Thoracic aorta (tissue), 2 donors: ENCODE measurements around the gene OOSP1. TPM values are rescaled to one million over a fixed set of nuclear protein-coding genes. Genes with fewer than 3 reads are reported as not detected.

ENCODE experiments used
- ATAC-seq: fragments of 150-250 bp; one replicate; pipeline ENCODE4 v1.8.0; 2017; ENCODE audit warnings: low read depth; ENCODE audit not compliant: insufficient number of reproducible peaks, low FRiP score
- DNase-seq: peaks from one replicate; pipeline ENCODE4 v3.0.0-alpha.2; 2020; ENCODE audit warnings: low spot score
- H3K27ac ChIP-seq, 2 donors: fragments of 200-600 bp; sonication (generic); 1 replicate in 1 of 2; 2 replicates in 1 of 2; pipeline ENCODE4 v1.5.1; 2016; ENCODE audit warnings: mild to moderate bottlenecking in 2 of 2, moderate library complexity in 2 of 2
- H3K27me3 ChIP-seq: fragments of 200-600 bp; sonication (generic); replicated peaks from 2 replicates; pipeline ENCODE4 v1.6.0; 2016; ENCODE audit warnings: mild to moderate bottlenecking; ENCODE audit not compliant: insufficient read depth
- H3K36me3 ChIP-seq: fragments of 200-600 bp; sonication (generic); one replicate; pipeline ENCODE4 v1.5.1; 2016
- H3K4me1 ChIP-seq, 2 donors: fragments of 200-600 bp; sonication (generic); 1 replicate in 1 of 2; 2 replicates in 1 of 2; pipeline versions ENCODE4 v1.5.1 to v1.6.0; 2016; ENCODE audit warnings: low read depth in 2 of 2, mild to moderate bottlenecking in 1 of 2; ENCODE audit not compliant: control insufficient read depth in 1 of 2
- H3K4me3 ChIP-seq: fragments of 200-600 bp; sonication (generic); 2 replicates; pipeline ENCODE4 v1.5.1; 2016; ENCODE audit warnings: mild to moderate bottlenecking
- H3K9me3 ChIP-seq: fragments of 200-600 bp; sonication (generic); 2 replicates; pipeline ENCODE4 v1.5.1; 2016
- CTCF ChIP-seq: fragments of 200-600 bp; sonication (generic); IDR thresholded peaks from one replicate; pipeline ENCODE4 v1.5.1; 2019; ENCODE audit warnings: antibody characterized with exemption
- total RNA-seq, 2 donors: library from RNA; depleted of rRNA; stranded (reverse); fragments of >200 nt; gene quantifications; one replicate each; pipeline versions ENCODE4 v1.1.0 to v1.2.3, GENCODE V29; 2016

Gene OOSP1
- total RNA-seq, 2 donors from 2014 or later: not detected

DNA sequence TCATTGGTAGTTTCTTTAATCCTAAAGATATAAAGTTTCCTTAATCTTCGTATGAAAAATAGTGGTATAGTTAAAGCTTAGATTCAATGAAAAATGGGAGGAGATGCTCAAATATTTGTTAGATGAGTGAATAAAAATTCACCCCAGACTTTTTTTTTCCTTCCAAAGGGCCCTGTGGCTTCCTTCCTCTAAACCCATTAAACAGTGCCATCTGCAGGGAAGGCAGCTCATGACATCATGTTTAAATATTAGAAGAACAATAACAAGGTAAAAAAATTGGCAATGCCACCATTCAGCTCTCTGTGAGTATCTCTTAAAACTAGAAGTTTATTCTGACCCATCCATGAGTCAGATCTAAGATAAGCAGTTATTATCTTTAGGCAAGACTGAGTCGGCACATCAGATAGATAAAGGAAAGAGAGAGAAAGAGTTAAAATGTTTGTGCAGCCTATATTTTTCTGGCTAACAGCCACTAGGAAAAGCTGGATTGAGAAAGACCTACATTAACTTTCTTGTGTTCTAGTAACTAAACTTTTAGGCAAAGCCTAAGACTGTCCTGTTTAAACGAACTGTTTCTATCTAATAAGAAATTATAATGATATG is 19.1 kb upstream of the OOSP1 start:
- Histone ChIP-seq H3K9me3 (peaks cover 15% of the 10 kb centered on the region), H3K36me3 (no peaks in the 10 kb centered on the region), H3K4me1 (no peaks in the 10 kb centered on the region), H3K27ac (no peak overlapping the region), H3K27me3 (no peaks in the 10 kb centered on the region), H3K4me3 (no peak overlapping the region)
- DNase-seq: no peak
- TF ChIP-seq CTCF: no peak
- no peak for ATAC-seq

DNA sequence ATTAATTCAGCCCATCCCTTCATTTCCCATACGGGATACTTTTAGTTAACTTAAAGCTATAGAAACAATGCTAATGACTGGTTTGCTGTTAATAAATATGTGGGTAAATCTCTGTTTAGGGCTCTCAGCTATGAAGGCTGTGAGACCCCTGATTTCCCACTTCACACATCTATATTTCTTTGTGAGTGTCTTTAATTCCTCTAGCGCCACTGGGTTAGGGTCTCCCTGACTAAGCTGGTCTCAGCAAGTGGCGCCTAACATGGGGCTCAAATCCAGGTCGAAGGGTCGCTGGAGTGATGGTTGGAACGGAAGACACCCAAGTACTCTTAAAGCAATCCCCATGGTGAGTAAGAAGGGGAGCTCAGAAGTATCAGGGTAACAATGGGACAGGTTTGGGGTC is 14.4 kb upstream of the OOSP1 start:
- Histone ChIP-seq H3K36me3 (no peaks in the 10 kb centered on the region), H3K4me3 (no peak overlapping the region), H3K9me3 (peaks cover 32% of the 10 kb centered on the region), H3K27ac (no peak overlapping the region), H3K27me3 (no peaks in the 10 kb centered on the region), H3K4me1 (no peaks in the 10 kb centered on the region)
- ATAC-seq: no peak
- no peak for DNase-seq
- no peak for TF ChIP-seq CTCF

DNA sequence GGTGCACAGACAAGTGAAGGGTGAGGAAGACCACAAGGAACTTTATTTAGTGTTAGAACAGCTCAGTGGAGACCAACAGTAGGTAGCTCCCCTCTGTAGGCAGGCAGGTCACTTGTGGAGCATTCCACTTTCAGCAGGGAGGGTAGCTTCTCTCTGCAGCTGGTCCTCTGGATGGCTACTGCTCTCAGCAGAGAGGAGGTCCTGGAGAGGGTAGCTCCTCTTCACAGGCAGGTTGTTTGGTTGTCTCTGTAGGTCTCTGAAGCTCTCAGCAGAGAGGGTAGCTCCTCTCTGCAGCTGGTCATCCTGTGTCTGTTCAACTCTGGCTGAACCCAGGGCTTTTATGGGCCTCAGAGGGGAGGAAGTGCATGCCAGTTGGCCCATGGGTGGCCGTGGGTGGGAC is 6.5 kb upstream of the OOSP1 start:
- Histone ChIP-seq H3K9me3 (no peaks in the 10 kb centered on the region), H3K27me3 (no peaks in the 10 kb centered on the region), H3K27ac (no peak overlapping the region), H3K4me3 (no peak overlapping the region), H3K4me1 (no peaks in the 10 kb centered on the region), H3K36me3 (no peaks in the 10 kb centered on the region)
- ATAC-seq (no peak), DNase-seq (no peak)
- no peak for TF ChIP-seq CTCF

DNA sequence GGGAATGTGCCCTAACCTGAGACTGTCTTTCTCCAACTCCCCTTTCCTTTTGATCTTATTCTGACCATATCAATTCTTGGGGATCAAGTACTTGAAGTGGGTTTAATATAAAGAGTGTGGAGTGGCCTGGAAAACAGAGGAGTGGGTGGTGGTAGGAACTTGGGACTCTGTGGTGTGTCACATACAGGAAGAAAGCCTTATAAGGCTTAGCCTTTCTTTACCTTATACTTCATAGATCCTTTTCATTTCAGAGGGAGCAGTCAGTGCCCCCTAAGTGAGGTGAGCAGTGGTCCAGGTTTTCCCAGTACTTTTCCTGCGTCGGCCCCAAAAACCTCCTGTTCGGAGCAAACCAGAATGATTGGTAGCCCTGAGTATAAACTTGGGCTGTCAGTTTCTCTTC is 486 bp downstream of the OOSP1 start:
- Histone ChIP-seq H3K27ac (no peak overlapping the region), H3K27me3 (no peaks in the 10 kb centered on the region), H3K36me3 (no peaks in the 10 kb centered on the region), H3K9me3 (no peaks in the 10 kb centered on the region), H3K4me3 (no peak overlapping the region), H3K4me1 (no peaks in the 10 kb centered on the region)
- no peak for ATAC-seq
- TF ChIP-seq CTCF: no peak
- no peak for DNase-seq

- TF ChIP-seq CTCF: no peak
- ATAC-seq: no peak
- no peaks in the 10 kb centered on the region for H3K36me3 ChIP-seq
- H3K4me3 ChIP-seq: no peak overlapping the region
- H3K9me3 ChIP-seq: no peaks in the 10 kb centered on the region
- no peaks in the 10 kb centered on the region for H3K27me3 ChIP-seq
- H3K4me1 ChIP-seq: no peaks in the 10 kb centered on the region
- H3K27ac ChIP-seq: no peak overlapping the region
- DNase-seq: no peak
These were observed 1.2 kb downstream of the OOSP1 start for GRCh38 chr11:59939482-59939881.
